ENCODE results near the gene ACSL5.
"Not testable (repeated sequence)": the region's sequence is repeated elsewhere in the genome, so short reads cannot be mapped to it uniquely, and the experiment has no call there.

The ACSL5 gene

DNA sequence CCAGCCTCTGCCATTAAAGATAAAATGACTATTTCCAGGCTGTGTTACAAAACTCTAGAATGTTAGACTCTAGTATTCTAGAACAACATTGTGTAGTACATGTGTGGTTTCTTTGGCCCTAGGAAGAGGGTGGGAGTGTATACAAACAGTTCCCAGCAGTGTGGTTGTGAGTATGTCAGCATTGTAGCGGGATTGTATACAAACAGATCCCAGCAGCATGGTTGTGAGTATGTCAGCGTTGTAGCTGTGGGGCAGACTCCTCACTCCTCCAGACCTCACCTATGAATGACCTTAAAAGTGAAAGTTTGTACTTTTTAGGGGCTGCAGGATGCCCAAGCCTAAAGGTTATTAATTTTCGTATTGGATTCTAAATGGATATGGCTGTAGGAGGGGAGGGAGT, 6.9 kb upstream of the ACSL5 start:
- DNase-seq: no peak
- no peak overlapping the region for H3K4me3 ChIP-seq
- no peaks in the 10 kb centered on the region for H3K9me3 ChIP-seq
- intact Hi-C loops (cut with DNase I; ENCODE audit: low total_unique reads): no loop called here
- H3K27me3 ChIP-seq: no peaks in the 10 kb centered on the region
- H3K36me3 ChIP-seq: no peaks in the 10 kb centered on the region
- peaks cover 0 to 17% (median 11%) of the 10 kb centered on the region in 4 donors for H3K4me1 ChIP-seq
- TF ChIP-seq, protein P1, sequence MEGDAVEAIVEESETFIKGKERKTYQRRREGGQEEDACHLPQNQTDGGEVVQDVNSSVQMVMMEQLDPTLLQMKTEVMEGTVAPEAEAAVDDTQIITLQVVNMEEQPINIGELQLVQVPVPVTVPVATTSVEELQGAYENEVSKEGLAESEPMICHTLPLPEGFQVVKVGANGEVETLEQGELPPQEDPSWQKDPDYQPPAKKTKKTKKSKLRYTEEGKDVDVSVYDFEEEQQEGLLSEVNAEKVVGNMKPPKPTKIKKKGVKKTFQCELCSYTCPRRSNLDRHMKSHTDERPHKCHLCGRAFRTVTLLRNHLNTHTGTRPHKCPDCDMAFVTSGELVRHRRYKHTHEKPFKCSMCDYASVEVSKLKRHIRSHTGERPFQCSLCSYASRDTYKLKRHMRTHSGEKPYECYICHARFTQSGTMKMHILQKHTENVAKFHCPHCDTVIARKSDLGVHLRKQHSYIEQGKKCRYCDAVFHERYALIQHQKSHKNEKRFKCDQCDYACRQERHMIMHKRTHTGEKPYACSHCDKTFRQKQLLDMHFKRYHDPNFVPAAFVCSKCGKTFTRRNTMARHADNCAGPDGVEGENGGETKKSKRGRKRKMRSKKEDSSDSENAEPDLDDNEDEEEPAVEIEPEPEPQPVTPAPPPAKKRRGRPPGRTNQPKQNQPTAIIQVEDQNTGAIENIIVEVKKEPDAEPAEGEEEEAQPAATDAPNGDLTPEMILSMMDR (IDR thresholded peaks at IDR 0.05): no peak
- H3K27ac ChIP-seq: no peak overlapping the region

- Histone ChIP-seq H3K4me3 (no peak overlapping the region), H3K9me3 (no peaks in the 10 kb centered on the region), H3K27me3 (no peaks in the 10 kb centered on the region), H3K36me3 (no peaks in the 10 kb centered on the region), H3K4me1 (peaks cover 0 to 12% (median 6%) of the 10 kb centered on the region in 4 donors), H3K27ac (no peak overlapping the region)
- intact Hi-C loops (cut with DNase I; ENCODE audit: low total_unique reads): no loop called here
- TF ChIP-seq, protein P1 (IDR thresholded peaks at IDR 0.05): no peak
- DNase-seq: no peak
Observed at GRCh38 chr10:112367516-112367915, 6.4 kb upstream of the ACSL5 start.

DNA sequence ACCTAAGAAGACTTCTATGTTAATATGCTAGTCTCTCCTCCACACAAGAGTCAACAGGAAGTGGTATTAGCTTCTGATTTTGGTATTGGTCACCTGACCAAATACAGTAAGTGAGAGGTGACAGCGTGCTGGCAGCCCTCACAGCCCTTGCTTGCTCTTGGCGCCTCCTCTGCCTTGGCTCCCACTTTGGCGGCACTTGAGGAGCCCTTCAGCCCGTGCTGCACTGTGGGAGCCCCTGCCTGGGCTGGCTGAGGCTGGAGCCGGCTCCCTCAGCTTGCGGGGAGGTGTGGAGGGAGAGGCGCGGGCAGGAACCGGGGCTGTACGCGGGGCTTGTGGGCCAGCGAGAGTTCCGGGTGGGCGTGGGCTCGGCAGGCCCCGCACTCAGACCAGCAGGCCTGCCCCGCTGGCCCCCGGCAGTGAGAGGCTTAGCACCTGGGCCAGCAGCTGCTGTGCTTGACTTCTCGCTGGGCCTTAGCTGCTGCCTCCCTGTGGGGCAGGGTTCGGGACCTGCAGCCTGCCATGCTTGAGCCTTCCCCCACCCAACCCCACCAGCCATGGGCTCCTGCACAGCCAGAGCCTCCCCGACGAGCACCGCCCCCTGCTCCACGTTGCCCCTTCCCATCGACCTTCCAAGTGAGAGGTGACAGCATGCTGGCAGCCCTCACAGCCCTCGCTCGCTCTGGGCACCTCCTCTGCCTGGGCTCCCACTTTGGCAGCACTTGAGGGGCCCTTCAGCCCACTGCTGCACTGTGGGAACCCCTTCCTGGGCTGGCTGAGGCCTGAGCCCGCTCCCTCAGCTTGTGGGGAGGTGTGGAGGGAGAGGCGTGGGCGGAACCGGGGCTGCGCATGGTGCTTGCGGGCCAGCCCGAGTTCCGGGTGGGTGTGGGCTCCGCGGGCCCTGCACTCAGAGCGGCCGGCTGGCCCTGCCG, 4.2 kb upstream of the ACSL5 start:
- DNase-seq: no peak
- Histone ChIP-seq H3K36me3 (no peaks in the 10 kb centered on the region), H3K27ac (no peak overlapping the region), H3K4me3 (no peak overlapping the region), H3K9me3 (no peaks in the 10 kb centered on the region), H3K4me1 (no peaks in the 10 kb centered on the region), H3K27me3 (no peaks in the 10 kb centered on the region)
- intact Hi-C loops (cut with DNase I; ENCODE audit: low total_unique reads): no loop called here
- TF ChIP-seq, protein P1 (IDR thresholded peaks at IDR 0.05): no peak

- no peak overlapping the region for H3K4me3 ChIP-seq
- H3K27me3 ChIP-seq: no peaks in the 10 kb centered on the region
- no peaks in the 10 kb centered on the region for H3K36me3 ChIP-seq
- intact Hi-C loops (cut with DNase I; ENCODE audit: low total_unique reads): no loop called here
- TF ChIP-seq, protein P1 (IDR thresholded peaks at IDR 0.05): no peak
- H3K9me3 ChIP-seq: no peaks in the 10 kb centered on the region
- no peak for DNase-seq
- H3K4me1 ChIP-seq: peaks cover 0 to 2% (median 0%) of the 10 kb centered on the region in 4 donors
- no peak overlapping the region for H3K27ac ChIP-seq
Observed at GRCh38 chr10:112370424-112370819, 3.5 kb upstream of the ACSL5 start.

DNA sequence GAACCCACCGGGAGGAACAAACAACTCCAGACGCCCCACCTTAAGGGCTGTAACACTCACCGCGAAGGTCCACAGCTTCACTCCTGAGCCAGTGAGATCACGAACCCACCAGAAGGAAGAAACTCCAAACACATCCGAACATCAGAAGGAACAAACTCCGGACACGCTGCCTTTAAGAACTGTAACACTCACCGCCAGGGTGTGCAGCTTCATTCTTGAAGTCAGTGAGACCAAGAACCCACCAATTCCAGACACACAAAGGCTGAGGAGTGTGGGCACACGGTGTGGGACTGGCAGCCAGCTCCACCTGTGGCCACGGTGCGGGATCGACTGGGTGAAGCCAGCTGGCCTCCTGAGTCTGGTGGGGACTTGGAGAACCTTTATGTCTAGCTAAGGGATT, 2.6 kb upstream of the ACSL5 start:
- H3K4me3 ChIP-seq; H3K4me1 ChIP-seq; H3K36me3 ChIP-seq; H3K9me3 ChIP-seq; DNase-seq; H3K27me3 ChIP-seq; intact Hi-C loops (cut with DNase I; ENCODE audit: low total_unique reads); H3K27ac ChIP-seq: not testable (repeated sequence)

DNA sequence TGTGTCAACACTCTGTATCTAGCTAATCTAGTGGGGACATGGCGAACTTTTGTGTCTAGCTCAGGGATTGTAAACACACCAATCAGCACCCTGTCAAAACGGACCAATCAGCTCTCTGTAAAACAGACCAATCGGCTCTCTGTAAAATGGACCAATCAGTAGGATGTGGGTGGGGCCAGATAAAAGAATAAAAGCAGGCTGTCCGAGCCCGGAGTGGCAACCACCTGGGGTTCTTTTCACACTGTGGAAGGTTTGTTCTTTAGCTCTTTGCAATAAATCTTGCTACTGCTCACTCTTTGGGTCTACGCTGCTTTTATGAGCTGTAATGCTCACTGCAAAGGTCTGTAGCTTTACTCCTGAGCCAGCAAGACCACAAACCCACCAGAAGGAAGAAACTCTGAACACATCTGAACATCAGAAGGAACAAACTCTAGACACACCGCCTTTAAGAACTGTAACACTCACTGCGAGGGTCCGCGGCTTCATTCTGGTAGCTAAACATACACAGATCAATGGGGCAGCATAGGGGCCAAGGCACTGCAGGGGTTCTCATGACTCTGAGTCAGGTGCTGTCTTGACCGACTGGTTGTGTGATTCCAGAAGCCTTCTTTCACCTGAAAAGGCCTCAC, 1.6 kb upstream of the ACSL5 start:
- H3K36me3 ChIP-seq; H3K27ac ChIP-seq; H3K4me1 ChIP-seq; H3K4me3 ChIP-seq; H3K9me3 ChIP-seq; H3K27me3 ChIP-seq; intact Hi-C loops (cut with DNase I; ENCODE audit: low total_unique reads); DNase-seq: not testable (repeated sequence)

Data from tibial artery (tissue), 4 donors.